Dendritic cell treated with granulocyte-macrophage colony-stimulating factor and Interleukin-4, amounts not matched to agents 40 ng/mL and 50 ng/mL, for 4 days (primary cell): ENCODE results near the gene FUCA1.

Source experiments
- H3K27ac Mint-ChIP-seq: one replicate; pipeline ENCODE4 v1.8.0; 2022; ENCODE audit warnings: mild to moderate bottlenecking, mixed read lengths
- H3K27me3 Mint-ChIP-seq: one replicate; pipeline ENCODE4 v1.8.0; 2022; ENCODE audit warnings: mild to moderate bottlenecking, mixed read lengths
- H3K36me3 Mint-ChIP-seq: one replicate; pipeline ENCODE4 v1.8.0; 2022; ENCODE audit warnings: low read depth, mixed read lengths
- H3K4me1 Mint-ChIP-seq: one replicate; pipeline ENCODE4 v1.8.0; 2022; ENCODE audit warnings: low read depth, mixed read lengths
- H3K4me3 Mint-ChIP-seq: one replicate; pipeline ENCODE4 v1.8.0; 2022; ENCODE audit warnings: mild to moderate bottlenecking, moderate library complexity, mixed read lengths
- H3K9me3 Mint-ChIP-seq: one replicate; pipeline ENCODE4 v1.8.0; 2022; ENCODE audit warnings: mixed read lengths
- intact Hi-C: fragments of 100-400 bp; cut with micrococcal nuclease; formaldehyde crosslinking; loops from one replicate; pipeline ENCODE4 v1.15.0; 2022

The FUCA1 gene

GRCh38 chr1:23799570-23800399, 68.3 kb downstream of the FUCA1 start:
- H3K36me3 Mint-ChIP-seq: peaks cover 86% of the 10 kb centered on the region
- H3K4me1 Mint-ChIP-seq: peaks cover 57% of the 10 kb centered on the region
- H3K9me3 Mint-ChIP-seq: no peaks in the 10 kb centered on the region
- H3K27me3 Mint-ChIP-seq: no peaks in the 10 kb centered on the region
- peak overlapping the region; percentile 92 for H3K27ac Mint-ChIP-seq
- H3K4me3 Mint-ChIP-seq: peak overlapping the region; percentile 87
- intact Hi-C loops: loop anchor here (1.0 to 10.0 kb wide), 2 partner anchors 8 to 165 kb away; partner anchors contain the start of gene LYPLA2

DNA sequence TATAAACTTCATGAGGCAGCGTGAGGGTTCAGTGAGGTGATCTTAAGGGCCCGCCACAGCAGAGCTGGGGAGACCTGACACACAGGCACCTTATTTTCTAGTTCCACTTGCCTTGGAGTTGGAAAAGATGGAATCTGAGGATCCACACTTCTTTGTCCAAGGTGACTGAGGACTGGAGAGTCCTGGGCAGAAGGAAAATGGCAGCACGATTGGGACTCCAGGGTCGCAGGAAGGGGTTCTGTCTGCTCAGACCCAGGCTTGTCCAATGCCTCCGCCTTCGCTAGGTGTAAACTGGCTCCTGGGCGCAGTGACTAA, 68.9 kb downstream of the FUCA1 start:
- Mint-ChIP-seq H3K4me3 (peak overlapping the region; percentile 87), H3K4me1 (peaks cover 57% of the 10 kb centered on the region), H3K9me3 (no peaks in the 10 kb centered on the region), H3K36me3 (peaks cover 86% of the 10 kb centered on the region), H3K27ac (peak overlapping the region; percentile 92), H3K27me3 (no peaks in the 10 kb centered on the region)
- intact Hi-C loops: no loop called here

- H3K27ac Mint-ChIP-seq: peak overlapping the region; percentile 92
These were observed 69.4 kb downstream of the FUCA1 start for GRCh38 chr1:23798662-23799142.

GRCh38 chr1:23797478-23798448, 70.3 kb downstream of the FUCA1 start:
- Mint-ChIP-seq H3K4me1 (peaks cover 64% of the 10 kb centered on the region), H3K27ac (peak overlapping the region; percentile 48), H3K27me3 (no peaks in the 10 kb centered on the region), H3K4me3 (no peak overlapping the region), H3K9me3 (no peaks in the 10 kb centered on the region), H3K36me3 (peaks cover 86% of the 10 kb centered on the region)
- intact Hi-C loops: no loop called here

More at GRCh38 chr1:23798662-23799142, 69.4 kb downstream of the FUCA1 start:
- Mint-ChIP-seq H3K4me3 (no peak overlapping the region), H3K9me3 (no peaks in the 10 kb centered on the region), H3K27me3 (no peaks in the 10 kb centered on the region), H3K4me1 (peaks cover 57% of the 10 kb centered on the region), H3K36me3 (peaks cover 86% of the 10 kb centered on the region)
- intact Hi-C loops: no loop called here

- Mint-ChIP-seq H3K4me3 (no peak overlapping the region), H3K27ac (no peak overlapping the region), H3K27me3 (no peaks in the 10 kb centered on the region), H3K36me3 (peaks cover 78% of the 10 kb centered on the region), H3K9me3 (no peaks in the 10 kb centered on the region), H3K4me1 (peaks cover 69% of the 10 kb centered on the region)
- intact Hi-C loops: no loop called here
These were observed 71.4 kb downstream of the FUCA1 start for GRCh38 chr1:23796466-23797271.

DNA sequence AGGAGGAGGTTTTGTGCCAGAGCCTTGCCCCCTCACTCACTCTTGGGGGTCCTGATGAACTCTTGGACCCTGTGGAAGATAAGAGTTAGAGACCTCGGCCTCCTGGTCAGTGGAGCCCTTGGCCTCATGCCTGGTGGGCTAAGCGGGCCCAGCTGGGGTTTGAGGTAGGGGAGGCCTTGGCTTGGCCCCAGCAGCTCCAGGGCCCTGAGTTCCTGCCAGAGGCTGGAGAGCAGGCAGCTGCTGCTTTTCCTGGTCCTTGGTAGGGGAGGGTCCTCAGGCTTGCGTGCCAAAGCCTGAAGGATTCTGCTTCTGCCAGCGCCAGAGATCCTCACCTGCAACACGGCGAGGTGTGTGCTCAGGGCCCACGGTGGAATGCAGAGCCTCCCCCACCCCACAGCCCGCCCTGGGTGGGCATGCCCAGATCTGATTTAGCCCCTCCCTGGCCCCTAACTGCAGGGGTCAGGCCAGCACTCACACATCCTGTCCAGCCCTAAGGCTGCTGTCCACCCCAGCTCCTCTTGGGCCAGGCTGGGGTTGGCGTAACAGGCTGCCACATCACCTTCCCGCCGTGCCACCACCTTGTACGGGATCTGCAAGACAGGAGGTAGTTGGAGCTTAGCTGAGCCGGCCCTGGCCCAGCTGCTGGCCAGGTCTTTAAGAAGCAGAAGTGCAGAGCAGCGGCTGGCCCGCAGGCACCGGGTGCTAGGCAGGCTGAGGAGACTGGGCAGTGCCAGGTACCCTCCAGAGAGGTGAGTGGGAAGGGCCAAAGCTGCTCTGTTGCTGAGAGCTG, 72.2 kb downstream of the FUCA1 start:
- Mint-ChIP-seq H3K27me3 (no peaks in the 10 kb centered on the region), H3K27ac (no peak overlapping the region), H3K4me1 (peaks cover 67% of the 10 kb centered on the region), H3K9me3 (no peaks in the 10 kb centered on the region), H3K4me3 (no peak overlapping the region), H3K36me3 (peaks cover 81% of the 10 kb centered on the region)
- intact Hi-C loops: no loop called here
